DND-41 (cell line): Measurements from ENCODE around the gene LDLR.

Source experiments
- ATAC-seq: fragments of 200-7000 bp; cut with Tn5 transposase; 3 replicates; pipeline ENCODE4 v1.9.1; 2021; ENCODE audit warnings: low read depth; ENCODE audit not compliant: insufficient read depth
- DNase-seq: peaks from one replicate; pipeline ENCODE4 v3.0.0-alpha.2; 2020
- H2AFZ ChIP-seq: 2 replicates; pipeline ENCODE4 v1.6.0; 2012; ENCODE audit warnings: low read depth, low read length
- H3K27ac ChIP-seq: 2 replicates; pipeline ENCODE4 v1.5.1; 2012; ENCODE audit warnings: low read length, inconsistent platforms
- H3K27me3 ChIP-seq: fragments of 200-600 bp; sonication (generic); 2 replicates; pipeline ENCODE4 v1.6.0; 2012; ENCODE audit warnings: low read length, mild to moderate bottlenecking, inconsistent platforms; ENCODE audit not compliant: insufficient read depth, poor library complexity
- H3K36me3 ChIP-seq: 2 replicates; pipeline ENCODE4 v1.5.1; 2012; ENCODE audit warnings: low read length, inconsistent platforms; ENCODE audit not compliant: insufficient read depth
- H3K4me1 ChIP-seq: 2 replicates; pipeline ENCODE4 v1.5.1; 2012; ENCODE audit warnings: mild to moderate bottlenecking, low read length; ENCODE audit not compliant: insufficient read depth
- H3K4me2 ChIP-seq: 2 replicates; pipeline ENCODE4 v1.6.0; 2012; ENCODE audit warnings: mild to moderate bottlenecking, moderate library complexity, low read length, inconsistent platforms; ENCODE audit not compliant: insufficient read depth
- H3K4me3 ChIP-seq, 2 experiments: fragments of 200-600 bp in 1 of 2; shearing (Covaris generic) in 1 of 2; 2 replicates each; pipeline ENCODE4 v1.5.1; 2012 to 2016; ENCODE audit warnings: inconsistent platforms in 2 of 2, low read length in 2 of 2, mild to moderate bottlenecking in 2 of 2, low read depth in 1 of 2, moderate library complexity in 1 of 2
- H3K79me2 ChIP-seq: 2 replicates; pipeline ENCODE4 v1.6.0; 2012; ENCODE audit warnings: low read length, inconsistent platforms; ENCODE audit not compliant: insufficient read depth
- H3K9ac ChIP-seq: 2 replicates; pipeline ENCODE4 v1.6.0; 2012; ENCODE audit warnings: low read depth, mild to moderate bottlenecking, inconsistent platforms, low read length, moderate library complexity
- H3K9me3 ChIP-seq: 2 replicates; pipeline ENCODE4 v1.5.1; 2012; ENCODE audit warnings: low read length, moderate library complexity, mild to moderate bottlenecking, inconsistent platforms; ENCODE audit not compliant: insufficient read depth, severe bottlenecking
- H4K20me1 ChIP-seq: 2 replicates; pipeline ENCODE4 v1.6.0; 2012; ENCODE audit warnings: low read length; ENCODE audit not compliant: insufficient read depth
- EZH2 ChIP-seq: IDR thresholded peaks from 3 replicates; pipeline ENCODE4 v1.6.1; 2012; ENCODE audit warnings: borderline replicate concordance, low read depth, mild to moderate bottlenecking, moderate library complexity, low read length, inconsistent platforms; ENCODE audit not compliant: severe bottlenecking
- TF ChIP-seq, protein P1 (sequence below): IDR thresholded peaks from 2 replicates; pipeline ENCODE4 v1.5.1; 2012; ENCODE audit warnings: borderline replicate concordance, low read length, moderate library complexity, mild to moderate bottlenecking; ENCODE audit not compliant: poor library complexity, severe bottlenecking; ENCODE audit errors: extremely low read depth

The LDLR gene

DNA sequence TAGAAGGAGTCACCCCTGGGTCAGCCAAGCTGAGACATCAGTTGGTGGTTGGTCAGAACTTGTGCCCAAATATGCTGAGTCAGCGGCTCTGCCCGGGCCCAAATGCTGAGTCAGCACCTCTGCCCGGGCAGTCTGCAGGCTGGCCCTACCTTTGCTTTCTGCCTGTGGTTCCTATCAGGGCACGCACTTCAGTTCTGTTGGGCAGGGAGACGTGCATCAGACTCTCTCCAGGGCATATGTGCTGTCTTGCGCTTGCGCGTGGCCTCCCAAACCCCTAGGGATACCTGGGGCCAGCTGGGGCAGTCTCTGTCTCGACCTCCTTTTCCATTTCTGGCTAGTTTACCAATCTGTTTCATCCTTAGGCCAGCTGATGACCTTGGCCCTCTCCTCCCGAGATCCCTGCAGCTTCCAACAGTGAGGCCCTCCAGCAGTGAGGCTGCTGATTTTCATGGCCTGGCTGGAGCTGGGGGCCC is 24.4 kb upstream of the LDLR start:
- Histone ChIP-seq H3K4me1 (no peaks in the 10 kb centered on the region), H3K4me2 (no peak overlapping the region), H3K9me3 (no peaks in the 10 kb centered on the region), H3K27ac (no peak overlapping the region), H3K36me3 (peaks cover 65% of the 10 kb centered on the region), H4K20me1 (no peaks in the 10 kb centered on the region), H2AFZ (no peak overlapping the region), H3K27me3 (no peaks in the 10 kb centered on the region), H3K79me2 (no peaks in the 10 kb centered on the region), H3K9ac (no peak overlapping the region), H3K4me3 (no peak overlapping the region)
- TF ChIP-seq, protein P1, sequence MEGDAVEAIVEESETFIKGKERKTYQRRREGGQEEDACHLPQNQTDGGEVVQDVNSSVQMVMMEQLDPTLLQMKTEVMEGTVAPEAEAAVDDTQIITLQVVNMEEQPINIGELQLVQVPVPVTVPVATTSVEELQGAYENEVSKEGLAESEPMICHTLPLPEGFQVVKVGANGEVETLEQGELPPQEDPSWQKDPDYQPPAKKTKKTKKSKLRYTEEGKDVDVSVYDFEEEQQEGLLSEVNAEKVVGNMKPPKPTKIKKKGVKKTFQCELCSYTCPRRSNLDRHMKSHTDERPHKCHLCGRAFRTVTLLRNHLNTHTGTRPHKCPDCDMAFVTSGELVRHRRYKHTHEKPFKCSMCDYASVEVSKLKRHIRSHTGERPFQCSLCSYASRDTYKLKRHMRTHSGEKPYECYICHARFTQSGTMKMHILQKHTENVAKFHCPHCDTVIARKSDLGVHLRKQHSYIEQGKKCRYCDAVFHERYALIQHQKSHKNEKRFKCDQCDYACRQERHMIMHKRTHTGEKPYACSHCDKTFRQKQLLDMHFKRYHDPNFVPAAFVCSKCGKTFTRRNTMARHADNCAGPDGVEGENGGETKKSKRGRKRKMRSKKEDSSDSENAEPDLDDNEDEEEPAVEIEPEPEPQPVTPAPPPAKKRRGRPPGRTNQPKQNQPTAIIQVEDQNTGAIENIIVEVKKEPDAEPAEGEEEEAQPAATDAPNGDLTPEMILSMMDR, result no peak
- TF ChIP-seq EZH2, result no peak
- no peak for DNase-seq
- no peak for ATAC-seq

DNA sequence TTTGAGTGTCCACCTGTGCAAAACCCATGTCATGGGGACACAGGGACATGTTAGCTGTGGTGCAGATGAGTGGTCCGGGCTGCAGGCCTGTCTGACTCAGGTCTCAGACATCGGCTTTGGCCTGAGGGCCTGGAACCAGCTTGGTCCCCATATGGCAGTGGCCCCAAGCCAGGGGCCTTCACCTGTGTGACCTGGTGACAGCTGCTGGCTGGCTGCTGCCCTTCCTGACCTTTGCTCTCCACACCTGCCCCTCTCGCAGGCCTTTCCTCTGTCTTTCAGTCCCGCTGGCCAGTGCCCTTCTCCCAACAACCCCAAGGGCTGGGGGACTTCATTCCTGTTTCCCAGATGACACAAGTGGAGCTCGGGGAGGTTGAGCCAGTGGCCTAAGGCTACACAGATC is 22.9 kb upstream of the LDLR start:
- Histone ChIP-seq H3K27me3 (no peaks in the 10 kb centered on the region), H3K4me1 (no peaks in the 10 kb centered on the region), H2AFZ (no peak overlapping the region), H3K4me2 (no peak overlapping the region), H3K9ac (no peak overlapping the region), H3K9me3 (no peaks in the 10 kb centered on the region), H3K36me3 (peaks cover 51% of the 10 kb centered on the region), H3K27ac (no peak overlapping the region), H3K79me2 (no peaks in the 10 kb centered on the region), H4K20me1 (no peaks in the 10 kb centered on the region), H3K4me3 (no peak overlapping the region)
- TF ChIP-seq EZH2, result no peak
- TF ChIP-seq, protein P1, result no peak
- ATAC-seq, result no peak
- DNase-seq, result no peak

DNA sequence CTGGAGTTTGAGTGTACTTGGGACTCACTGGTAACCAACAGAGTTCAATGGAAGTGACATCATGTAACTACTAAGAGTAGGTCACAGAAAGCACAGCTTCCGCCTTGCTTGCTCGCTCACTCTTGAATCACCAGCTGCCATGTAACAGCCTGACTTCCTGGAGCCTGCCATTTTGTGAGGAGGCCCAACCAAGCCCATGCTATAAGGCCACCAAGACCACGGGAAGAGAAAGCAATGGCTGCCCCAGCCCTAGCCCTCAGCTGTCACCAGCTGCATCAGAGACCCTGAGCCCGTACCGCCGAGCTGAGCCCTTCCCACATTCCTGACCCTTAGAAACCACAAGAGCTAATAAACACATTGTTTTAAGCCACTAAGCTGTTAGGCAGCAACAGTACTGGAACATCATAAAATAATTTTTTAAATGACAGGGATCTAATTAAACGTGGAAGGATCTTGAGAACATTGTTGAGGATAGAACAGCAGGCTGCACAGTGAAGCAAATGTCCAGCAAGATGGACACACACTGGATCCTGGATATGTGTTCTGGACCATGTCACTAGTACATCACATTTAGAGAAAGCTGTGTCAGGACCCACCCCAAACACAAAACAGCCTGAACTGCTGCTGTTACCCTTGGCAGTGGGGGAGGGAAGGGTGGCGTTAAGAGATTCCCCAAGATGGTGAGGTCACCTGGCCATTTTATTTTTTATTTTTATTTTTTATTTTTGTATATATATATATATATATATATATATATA is 21.7 kb upstream of the LDLR start:
- H3K4me1 ChIP-seq, result no peaks in the 10 kb centered on the region
- no peaks in the 10 kb centered on the region for H4K20me1 ChIP-seq
- no peak overlapping the region for H3K4me3 ChIP-seq
- no peak for DNase-seq
- TF ChIP-seq EZH2, result no peak
- H3K9me3 ChIP-seq, result no peaks in the 10 kb centered on the region
- no peak overlapping the region; the same call in 1 of the 2 replicates for H3K27ac ChIP-seq
- H3K9ac ChIP-seq, result no peak overlapping the region
- H2AFZ ChIP-seq, result no peak overlapping the region
- H3K4me2 ChIP-seq, result no peak overlapping the region
- no peaks in the 10 kb centered on the region for H3K79me2 ChIP-seq
- no peaks in the 10 kb centered on the region for H3K27me3 ChIP-seq
- H3K36me3 ChIP-seq, result peaks cover 39% of the 10 kb centered on the region
- ATAC-seq, result peak; percentile 30; the same call in 1 of the 3 replicates

DNA sequence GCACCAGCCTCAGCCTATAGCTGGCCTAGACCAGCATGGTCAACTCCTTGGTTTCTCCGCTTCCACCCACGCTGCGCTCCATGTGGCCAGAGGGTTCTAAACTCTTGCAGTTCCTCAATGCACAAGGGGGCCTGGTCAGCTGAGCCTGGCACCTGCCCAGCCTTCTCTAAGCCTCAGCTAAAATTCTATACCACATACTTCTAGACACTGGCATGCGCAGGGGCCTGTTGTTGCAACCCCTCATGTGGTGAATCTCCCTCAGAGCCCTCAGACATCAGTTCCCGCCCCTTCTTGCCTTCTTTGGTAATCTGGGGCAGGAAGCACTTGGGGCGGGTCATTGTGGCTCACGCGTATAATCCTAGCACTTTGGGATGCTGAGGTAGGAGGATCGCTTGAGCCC is 19.7 kb upstream of the LDLR start:
- H3K4me2 ChIP-seq, result no peak overlapping the region
- TF ChIP-seq, protein P1, result no peak
- no peak overlapping the region for H3K27ac ChIP-seq
- H2AFZ ChIP-seq, result no peak overlapping the region
- peak; percentile 62 for ATAC-seq
- no peaks in the 10 kb centered on the region for H4K20me1 ChIP-seq
- H3K9ac ChIP-seq, result no peak overlapping the region
- no peaks in the 10 kb centered on the region for H3K27me3 ChIP-seq
- no peaks in the 10 kb centered on the region for H3K4me1 ChIP-seq
- H3K9me3 ChIP-seq, result no peaks in the 10 kb centered on the region
- H3K36me3 ChIP-seq, result peaks cover 29% of the 10 kb centered on the region
- H3K79me2 ChIP-seq, result no peaks in the 10 kb centered on the region
- peak; percentile 37 for DNase-seq
- no peak overlapping the region for H3K4me3 ChIP-seq
